ENCODE measurements around the gene ATP6AP1. TPM values are rescaled to one million over a fixed set of nuclear protein-coding genes. Genes with fewer than 3 reads are reported as not detected.
A peak's percentile ranks its signal among the peaks of the same experiment; 100 is the strongest.

The ATP6AP1 gene
- total and polyA plus RNA-seq, 2 donors (not counting 3 experiments of a cell fraction or from before 2014, with no cell fraction given) = 145 to 322 TPM

- no peaks in the 10 kb centered on the region for H4K20me1 ChIP-seq (replicated peaks; ENCODE audit: control insufficient read depth, extremely low read depth, insufficient read depth, low read length)
- no peak overlapping the region for H3K4me2 ChIP-seq (ENCODE audit: insufficient read depth, low read length)
- no peaks in the 10 kb centered on the region for H3K9me3 ChIP-seq (replicated peaks; ENCODE audit: control insufficient read depth, insufficient read depth, low read length)
- TF ChIP-seq MYC (IDR thresholded peaks at IDR 0.05; ENCODE audit: low read depth, low read length) = no peak
- TF ChIP-seq FOS (IDR thresholded peaks at IDR 0.05; ENCODE audit: borderline replicate concordance, insufficient read depth, low read length) = no peak
- no peak for TF ChIP-seq POLR2A (IDR thresholded peaks at IDR 0.05; ENCODE audit: low read depth, low read length)
- TF ChIP-seq EZH2 (IDR thresholded peaks at IDR 0.05; ENCODE audit: borderline replicate concordance, low read depth, low read length, severe bottlenecking) = no peak
- no peak for TF ChIP-seq POLR2AphosphoS5 (IDR thresholded peaks at IDR 0.05; ENCODE audit: insufficient read depth, low read depth, low read length)
- no peak for TF ChIP-seq MAX (IDR thresholded peaks at IDR 0.05; ENCODE audit: insufficient read depth, insufficient read length)
- TF ChIP-seq JUN (IDR thresholded peaks at IDR 0.05; ENCODE audit: borderline replicate concordance, insufficient read depth, insufficient read length, low read depth) = no peak
- no peak for TF ChIP-seq GATA2 (IDR thresholded peaks at IDR 0.05; ENCODE audit: insufficient read depth, insufficient read length, low read depth, low read length)
- TF ChIP-seq CTCF (IDR thresholded peaks at IDR 0.05; ENCODE audit: extremely low read depth in 1 of 2, insufficient read depth in 1 of 2, low read depth in 1 of 2, low read length in 2 of 2) = no peak
- intact Hi-C loops (cut with micrococcal nuclease) = no loop called here
- no peak overlapping the region for H3K4me3 ChIP-seq (replicated peaks in 1 of 3; ENCODE audit: insufficient read depth in 1 of 3, low read depth in 1 of 3, low read length in 3 of 3)
- ChIA-PET POLR2A (no interaction called here), CTCF (interaction anchor here (2.0 kb wide), 1 partner anchor 8 kb away, joined by 7 read pairs; no protein-coding TSS in a partner anchor)
- dilution Hi-C loops (cut with MboI; ENCODE audit: extremely low pct_ligation_motif_present, low sequenced_read_pairs) = no loop called here
- H3K27me3 ChIP-seq (ENCODE audit: control insufficient read depth in 2 of 2, insufficient read depth in 2 of 2, low read length in 2 of 2) = no peaks in the 10 kb centered on the region
- peaks cover 3% of the 10 kb centered on the region for H3K4me1 ChIP-seq (ENCODE audit: control insufficient read depth, extremely low read depth, insufficient read depth, low read length)
- H3K27ac ChIP-seq (ENCODE audit: insufficient read depth, low read depth, low read length) = no peak overlapping the region
- no peak overlapping the region for H3K9ac ChIP-seq (replicated peaks; ENCODE audit: extremely low read depth, insufficient read depth, low read length)
- H3K9me1 ChIP-seq (replicated peaks; ENCODE audit: control insufficient read depth, extremely low read depth, insufficient read depth, low read length) = no peaks in the 10 kb centered on the region
- no peaks in the 10 kb centered on the region for H3K36me3 ChIP-seq (ENCODE audit: control insufficient read depth in 2 of 2, extremely low read depth in 1 of 2, insufficient read depth in 2 of 2, low read length in 2 of 2)
- no peak for FAIRE-seq
- no peak overlapping the region for H2AFZ ChIP-seq (ENCODE audit: low read depth, low read length)
- no peak for DNase-seq (ENCODE audit: low read depth, low spot score)
- TSS peak; percentile 7 for BruUV-seq (replicated peaks)
- peaks cover 10% of the 10 kb centered on the region for H3K79me2 ChIP-seq (ENCODE audit: control insufficient read depth, insufficient read depth, low read length)
These were observed 56.0 kb downstream of the ATP6AP1 start for GRCh38 chrX:154484255-154485149.
